H9 (cell line): Measurements from ENCODE around the gene TENT5C. TPM values are rescaled to one million over a fixed set of nuclear protein-coding genes. Genes with fewer than 3 reads are reported as not detected.

Source experiments
- DNase-seq: peaks from one replicate; pipeline ENCODE4 v3.0.0-alpha.2; 2017
- H2AFZ ChIP-seq: one replicate; pipeline ENCODE4 v1.6.1; 2013; ENCODE audit warnings: mild to moderate bottlenecking, low read length, control low read depth, moderate library complexity
- H2AK5ac ChIP-seq: 2 replicates; pipeline ENCODE4 v1.6.1; 2013; ENCODE audit warnings: low read length, control low read depth, mixed read lengths; ENCODE audit not compliant: insufficient read length
- H2BK120ac ChIP-seq: one replicate; pipeline ENCODE4 v1.6.1; 2013; ENCODE audit warnings: low read depth, mild to moderate bottlenecking, low read length, control low read depth, inconsistent platforms; ENCODE audit not compliant: poor library complexity, severe bottlenecking
- H2BK12ac ChIP-seq: 2 replicates; pipeline ENCODE4 v1.6.1; 2013; ENCODE audit warnings: low read length, control low read depth, mixed read lengths, low read depth; ENCODE audit not compliant: insufficient read length
- H2BK15ac ChIP-seq: 2 replicates; pipeline ENCODE4 v1.6.1; 2013; ENCODE audit warnings: low read depth, low read length, control low read depth
- H2BK20ac ChIP-seq: one replicate; pipeline ENCODE4 v1.6.1; 2013; ENCODE audit warnings: low read depth, mild to moderate bottlenecking, low read length, control low read depth, inconsistent platforms; ENCODE audit not compliant: poor library complexity, severe bottlenecking
- H2BK5ac ChIP-seq: 2 replicates; pipeline ENCODE4 v1.6.1; 2013; ENCODE audit warnings: low read length, control low read depth, mixed read lengths; ENCODE audit not compliant: insufficient read length
- H3K14ac ChIP-seq: 2 replicates; pipeline ENCODE4 v1.6.1; 2013; ENCODE audit warnings: low read length, control low read depth; ENCODE audit not compliant: insufficient read depth
- H3K18ac ChIP-seq: 2 replicates; pipeline ENCODE4 v1.6.1; 2013; ENCODE audit warnings: low read depth, mild to moderate bottlenecking, mixed read lengths, low read length, control low read depth; ENCODE audit not compliant: insufficient read length
- H3K23ac ChIP-seq: 2 replicates; pipeline ENCODE4 v1.6.1; 2013; ENCODE audit warnings: low read length, control low read depth, mixed read lengths, low read depth; ENCODE audit not compliant: insufficient read length
- H3K23me2 ChIP-seq: 2 replicates; pipeline ENCODE4 v1.6.1; 2013; ENCODE audit warnings: low read depth, mild to moderate bottlenecking, mixed read lengths, low read length, control low read depth; ENCODE audit not compliant: insufficient read length, poor library complexity, severe bottlenecking
- H3K27ac ChIP-seq: 2 replicates; pipeline ENCODE4 v1.5.1; 2013; ENCODE audit warnings: low read length, control low read depth, mixed read lengths, low read depth; ENCODE audit not compliant: insufficient read length
- H3K27me3 ChIP-seq: 2 replicates; pipeline ENCODE4 v1.6.1; 2013; ENCODE audit warnings: low read length, control low read depth, inconsistent platforms; ENCODE audit not compliant: insufficient read depth
- H3K4ac ChIP-seq: 2 replicates; pipeline ENCODE4 v1.6.1; 2013; ENCODE audit warnings: low read depth, mild to moderate bottlenecking, control low read depth, inconsistent platforms, low read length, moderate library complexity
- H3K4me1 ChIP-seq: 2 replicates; pipeline ENCODE4 v1.6.1; 2013; ENCODE audit warnings: low read length, control low read depth, inconsistent platforms; ENCODE audit not compliant: insufficient read depth
- H3K4me2 ChIP-seq: 2 replicates; pipeline ENCODE4 v1.6.1; 2013; ENCODE audit warnings: low read length, control low read depth, mixed read lengths; ENCODE audit not compliant: insufficient read length, insufficient read depth
- H3K56ac ChIP-seq: 2 replicates; pipeline ENCODE4 v1.6.1; 2013; ENCODE audit warnings: low read depth, mild to moderate bottlenecking, mixed read lengths, low read length, control low read depth; ENCODE audit not compliant: insufficient read length
- H3K79me1 ChIP-seq: 2 replicates; pipeline ENCODE4 v1.6.1; 2013; ENCODE audit warnings: low read depth, mild to moderate bottlenecking, moderate library complexity, low read length, control low read depth, inconsistent platforms; ENCODE audit not compliant: insufficient read depth, poor library complexity, severe bottlenecking
- H3K79me2 ChIP-seq: 2 replicates; pipeline ENCODE4 v1.6.1; 2013; ENCODE audit warnings: low read length, control low read depth, inconsistent platforms; ENCODE audit not compliant: insufficient read depth
- H3K9ac ChIP-seq: 2 replicates; pipeline ENCODE4 v1.6.1; 2013; ENCODE audit warnings: low read length, control low read depth, mixed read lengths; ENCODE audit not compliant: insufficient read length; ENCODE audit errors: extremely low read depth
- H3K9me3 ChIP-seq: one replicate; pipeline ENCODE4 v1.6.1; 2013; ENCODE audit warnings: low read depth, low read length, inconsistent platforms; ENCODE audit not compliant: control insufficient read depth
- H3T11ph ChIP-seq: one replicate; pipeline ENCODE4 v1.6.1; 2013; ENCODE audit warnings: mild to moderate bottlenecking, low read length, control low read depth, inconsistent platforms
- H4K20me1 ChIP-seq: one replicate; pipeline ENCODE4 v1.6.1; 2013; ENCODE audit not compliant: control insufficient read depth, insufficient read length, insufficient read depth
- H4K5ac ChIP-seq: 2 replicates; pipeline ENCODE4 v1.6.1; 2013; ENCODE audit warnings: low read depth, mild to moderate bottlenecking, mixed read lengths, low read length, control low read depth; ENCODE audit not compliant: insufficient read length
- H4K8ac ChIP-seq: replicated peaks from 2 replicates; pipeline ENCODE4 v1.6.1; 2013; ENCODE audit warnings: low read length, control low read depth, mixed read lengths, low read depth; ENCODE audit not compliant: insufficient read length
- H4K91ac ChIP-seq: 2 replicates; pipeline ENCODE4 v1.6.1; 2013; ENCODE audit warnings: low read depth, mild to moderate bottlenecking, moderate library complexity, mixed read lengths, low read length, control low read depth; ENCODE audit not compliant: insufficient read length
- H3K27ac Mint-ChIP-seq, 3 experiments: 2 replicates in 2 of 3; 3 replicates in 1 of 3; pipeline ENCODE4 v1.8.0; 2020 to 2021; ENCODE audit warnings: mixed read lengths in 3 of 3, mild to moderate bottlenecking in 1 of 3, moderate library complexity in 1 of 3
- H3K27me3 Mint-ChIP-seq: 2 replicates; pipeline ENCODE4 v1.8.0; 2021; ENCODE audit warnings: low read depth, mild to moderate bottlenecking, moderate library complexity, mixed read lengths
- H3K36me3 Mint-ChIP-seq, 3 experiments: 2 replicates in 2 of 3; 3 replicates in 1 of 3; pipeline ENCODE4 v1.8.0; 2020 to 2021; ENCODE audit warnings: low read depth in 3 of 3, mixed read lengths in 3 of 3; ENCODE audit not compliant: insufficient read depth in 1 of 3
- H3K4me1 Mint-ChIP-seq, 2 experiments: 2 replicates each; pipeline ENCODE4 v1.8.0; 2020; ENCODE audit warnings: mixed read lengths in 2 of 2
- H3K4me3 Mint-ChIP-seq, 2 experiments: 2 replicates in 1 of 2; 3 replicates in 1 of 2; pipeline ENCODE4 v1.8.0; 2020 to 2021; ENCODE audit warnings: mild to moderate bottlenecking in 2 of 2, mixed read lengths in 2 of 2, moderate library complexity in 1 of 2
- H3K9me3 Mint-ChIP-seq, 2 experiments: 2 replicates in 1 of 2; 3 replicates in 1 of 2; pipeline ENCODE4 v1.8.0; 2020; ENCODE audit warnings: mild to moderate bottlenecking in 2 of 2, mixed read lengths in 2 of 2, moderate library complexity in 1 of 2
- CTCF ChIP-seq: fragments of 200-600 bp; sonication (generic); conservative IDR thresholded peaks from 3 replicates; pipeline ENCODE4 v1.8.0; 2021; ENCODE audit warnings: antibody characterized with exemption, mild to moderate bottlenecking
- WGBS: extraction: QIAGEN DNeasy Blood & Tissue Kit; methylation state at CpG from one replicate; pipeline ENCODE4 v1.1.7; 2013; ENCODE audit warnings: missing lambda C conversion rate, low lambda C conversion rate, mixed read lengths; ENCODE audit not compliant: insufficient read length; ENCODE audit errors: extremely low coverage; 5-methylcytosine and 5-hydroxymethylcytosine counted together
- total RNA-seq: library from RNA; stranded (reverse); gene quantifications from 2 replicates; pipeline ENCODE4 v1.2.1, GENCODE V29; 2021

TENT5C gene
- total RNA-seq, 1 experiment from 2014 or later: 0.37 TPM

- H4K91ac ChIP-seq: no peak overlapping the region
- Mint-ChIP-seq H3K36me3 (no peaks in the 10 kb centered on the region), H3K4me1 (peaks cover 17 to 19% of the 10 kb centered on the region in 2 experiments), H3K9me3 (no peaks in the 10 kb centered on the region; a peak in 1 of 5 replicates), H3K27ac (no peak overlapping the region), H3K4me3 (no peak overlapping the region), H3K27me3 (peaks cover 1% of the 10 kb centered on the region)
- no peak overlapping the region for H3K27ac ChIP-seq
- no peaks in the 10 kb centered on the region for H3K23me2 ChIP-seq
- no peak overlapping the region for H2BK12ac ChIP-seq
- peak; percentile 10 for DNase-seq
- no peak overlapping the region for H2BK20ac ChIP-seq
- no peak overlapping the region for H3K9ac ChIP-seq
- H3K79me2 ChIP-seq: no peaks in the 10 kb centered on the region
- no peak overlapping the region for H2BK120ac ChIP-seq
- no peak overlapping the region for H2AFZ ChIP-seq
- H3T11ph ChIP-seq: no peak overlapping the region
- no peak overlapping the region for H2BK15ac ChIP-seq
- no peak overlapping the region for H2AK5ac ChIP-seq
- H4K20me1 ChIP-seq: no peaks in the 10 kb centered on the region
- no peak overlapping the region for H3K14ac ChIP-seq
- H3K27me3 ChIP-seq: no peaks in the 10 kb centered on the region
- no CpG with 5 or more reads among the region's 7 CpGs for WGBS
- H4K5ac ChIP-seq: no peak overlapping the region
- H3K23ac ChIP-seq: no peak overlapping the region
- H3K18ac ChIP-seq: no peak overlapping the region
- H3K4ac ChIP-seq: no peak overlapping the region
- H3K4me2 ChIP-seq: no peak overlapping the region
- H2BK5ac ChIP-seq: no peak overlapping the region
- H3K79me1 ChIP-seq: no peaks in the 10 kb centered on the region
- no peak for TF ChIP-seq CTCF
- H3K9me3 ChIP-seq: no peaks in the 10 kb centered on the region
- no peak overlapping the region for H4K8ac ChIP-seq
- H3K4me1 ChIP-seq: no peaks in the 10 kb centered on the region
- no peak overlapping the region for H3K56ac ChIP-seq
Measured at GRCh38 chr1:117669572-117669971, 63.7 kb downstream of the TENT5C start.
